GM19397 (cell line): ENCODE data around the gene SERPINA12.

ENCODE experiments used
- ATAC-seq: cut with Tn5 transposase; IDR thresholded peaks from one replicate; pipeline ENCODE4 v1.9.1; 2021; ENCODE audit warnings: mild to moderate bottlenecking, moderate library complexity; ENCODE audit not compliant: unreplicated experiment

Gene SERPINA12

GRCh38 chr14:94509356-94509755 lies at the start of gene SERPINA12:
TSS of gene SERPINA12 (minus strand) at chr14:94509469. CDS start at chr14:94498397, 11,072 bp downstream.
- ATAC-seq, result no peak

GRCh38 chr14:94558842-94559241 lies 49.6 kb upstream of the SERPINA12 start:
- ATAC-seq, result no peak

- ATAC-seq, result no peak
Measured at GRCh38 chr14:94557327-94557726, 48.1 kb upstream of the SERPINA12 start.

- ATAC-seq, result no peak
Measured at GRCh38 chr14:94555991-94556390, 46.7 kb upstream of the SERPINA12 start.

GRCh38 chr14:94550041-94550440 lies 40.8 kb upstream of the SERPINA12 start:
- ATAC-seq, result no peak

- ATAC-seq, result no peak
Measured at GRCh38 chr14:94548999-94549985, 40.0 kb upstream of the SERPINA12 start.

GRCh38 chr14:94548131-94548998 lies 39.1 kb upstream of the SERPINA12 start:
- ATAC-seq, result no peak

- no peak for ATAC-seq
Measured at GRCh38 chr14:94547726-94548125, 38.5 kb upstream of the SERPINA12 start.

GRCh38 chr14:94547151-94547680 lies 37.9 kb upstream of the SERPINA12 start:
- no peak for ATAC-seq

- no peak for ATAC-seq
Measured at GRCh38 chr14:94545131-94545841, 36.0 kb upstream of the SERPINA12 start.

GRCh38 chr14:94544726-94545125 lies 35.5 kb upstream of the SERPINA12 start:
- ATAC-seq, result no peak

GRCh38 chr14:94543449-94544124 lies 34.3 kb upstream of the SERPINA12 start:
- no peak for ATAC-seq

GRCh38 chr14:94542811-94543440 lies 33.7 kb upstream of the SERPINA12 start:
- ATAC-seq, result no peak

GRCh38 chr14:94542111-94542810 lies 33.0 kb upstream of the SERPINA12 start:
- no peak for ATAC-seq

GRCh38 chr14:94541234-94541975 lies 32.1 kb upstream of the SERPINA12 start:
- no peak for ATAC-seq

- no peak for ATAC-seq
Measured at GRCh38 chr14:94540031-94540794, 30.9 kb upstream of the SERPINA12 start.

- no peak for ATAC-seq
Measured at GRCh38 chr14:94539181-94539580, 29.9 kb upstream of the SERPINA12 start.
